GM21619 (cell line): ENCODE data around the gene RPL21.

ENCODE experiments used
- ATAC-seq: cut with Tn5 transposase; IDR thresholded peaks from one replicate; pipeline ENCODE4 v1.9.1; 2021; ENCODE audit not compliant: unreplicated experiment

Gene RPL21

DNA sequence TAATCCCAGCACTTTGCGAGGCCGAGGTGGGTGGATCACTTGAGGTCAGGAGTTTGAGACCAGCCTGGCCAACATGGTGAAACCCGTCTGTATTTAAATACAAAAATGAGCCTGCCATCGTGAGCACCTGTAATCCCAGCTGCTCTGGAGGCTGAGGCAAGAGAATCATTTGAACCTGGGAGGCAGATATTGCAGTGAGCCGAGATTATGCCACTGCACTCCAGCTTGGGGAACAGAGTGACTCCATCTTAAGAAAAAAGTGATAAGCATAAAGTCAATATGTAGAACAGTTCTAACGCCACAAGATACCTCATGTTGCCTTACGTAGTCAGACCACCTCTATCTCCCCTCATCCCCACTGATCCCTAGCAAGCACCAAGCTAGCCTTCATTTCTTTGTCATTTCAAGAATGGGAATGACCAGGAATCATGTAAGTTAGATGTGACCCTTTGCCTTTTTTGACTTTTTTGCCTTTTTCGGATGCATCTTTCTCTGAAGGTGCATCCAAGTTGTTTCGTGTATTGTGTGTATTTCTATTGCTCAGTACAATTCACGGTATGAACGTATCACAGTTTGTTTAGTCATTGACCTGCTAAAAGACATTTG, 6.4 kb downstream of the RPL21 start:
- ATAC-seq = no peak

GRCh38 chr13:27258637-27259386, 7.5 kb downstream of the RPL21 start:
- no peak for ATAC-seq

DNA sequence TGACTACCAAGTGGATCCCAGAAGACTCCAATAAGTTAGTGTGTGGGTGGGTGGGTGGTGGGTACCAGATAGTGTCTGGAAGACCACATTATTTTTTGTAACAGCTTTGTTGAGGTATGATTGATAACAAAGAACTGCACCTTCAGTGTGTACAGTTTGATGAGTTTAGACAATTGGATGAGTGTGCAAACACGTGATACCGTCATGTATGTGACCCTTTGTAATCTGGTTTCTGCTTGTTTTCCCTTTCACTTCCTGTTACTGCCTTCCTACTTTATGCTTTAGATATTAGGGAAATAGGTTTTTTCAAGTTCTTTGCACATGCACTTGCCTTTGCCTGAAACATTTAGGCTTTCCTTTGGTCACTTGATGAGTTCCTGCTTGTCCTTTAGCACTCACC, 8.5 kb downstream of the RPL21 start:
- no peak for ATAC-seq

GRCh38 chr13:27261396-27261795, 10.0 kb downstream of the RPL21 start:
- ATAC-seq = no peak

DNA sequence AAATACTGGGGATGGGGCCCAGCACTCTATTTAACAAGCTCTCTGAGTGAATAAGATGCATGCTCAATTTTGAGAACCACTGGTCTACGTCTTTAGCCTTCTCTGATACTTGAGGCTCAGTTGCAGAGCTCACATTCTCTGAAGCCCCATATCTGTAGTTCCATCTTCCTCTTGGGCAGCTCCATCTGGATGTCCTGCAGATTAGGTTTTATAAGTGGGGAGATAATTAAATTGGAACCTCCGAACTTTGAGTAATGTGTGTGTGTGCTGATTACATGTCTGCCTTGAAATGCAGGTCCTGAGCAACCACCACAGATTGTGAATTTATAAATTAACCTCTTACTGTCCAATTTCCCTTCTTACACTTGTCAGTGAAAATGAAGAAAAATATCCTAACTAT, 12.1 kb downstream of the RPL21 start:
- ATAC-seq = no peak

DNA sequence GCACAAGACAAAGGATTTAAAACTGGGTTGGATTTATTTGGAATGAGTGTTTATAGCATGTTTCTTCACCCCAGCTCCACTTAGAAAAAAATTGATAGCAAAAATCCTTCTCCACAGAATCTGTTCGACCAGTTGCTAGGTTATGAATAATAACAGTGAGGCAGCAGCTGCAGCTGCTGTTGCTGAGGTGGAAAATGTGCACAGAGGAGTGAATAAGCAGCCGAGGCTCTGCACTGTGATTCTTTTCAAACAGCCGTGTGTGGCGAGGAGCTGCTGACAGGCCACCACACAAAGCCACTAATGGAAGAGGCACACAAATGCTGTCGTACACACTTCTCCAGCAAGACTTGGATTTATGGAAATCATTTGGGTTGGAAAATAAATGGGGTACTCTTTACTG, 12.8 kb downstream of the RPL21 start:
- ATAC-seq = no peak

GRCh38 chr13:27264648-27265047, 13.3 kb downstream of the RPL21 start:
- ATAC-seq = no peak

DNA sequence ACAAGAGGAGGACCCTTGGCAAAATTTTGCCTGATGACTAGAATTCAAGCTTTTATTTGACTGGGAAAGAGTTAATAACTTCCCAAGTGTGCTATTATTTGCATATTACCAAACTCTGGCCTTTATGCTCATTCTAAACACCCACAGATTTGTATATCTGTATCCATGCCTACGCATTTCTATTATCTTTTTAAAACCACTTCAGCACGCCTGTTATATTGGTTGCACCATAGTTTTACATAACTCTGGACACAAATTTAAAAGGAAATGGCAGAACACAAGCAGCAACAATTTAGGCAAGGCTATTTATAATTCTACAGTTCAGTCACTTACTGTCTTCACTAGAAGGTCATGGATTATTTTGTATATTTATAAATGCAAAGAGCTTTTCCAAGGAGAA, 15.6 kb downstream of the RPL21 start:
- no peak for ATAC-seq

DNA sequence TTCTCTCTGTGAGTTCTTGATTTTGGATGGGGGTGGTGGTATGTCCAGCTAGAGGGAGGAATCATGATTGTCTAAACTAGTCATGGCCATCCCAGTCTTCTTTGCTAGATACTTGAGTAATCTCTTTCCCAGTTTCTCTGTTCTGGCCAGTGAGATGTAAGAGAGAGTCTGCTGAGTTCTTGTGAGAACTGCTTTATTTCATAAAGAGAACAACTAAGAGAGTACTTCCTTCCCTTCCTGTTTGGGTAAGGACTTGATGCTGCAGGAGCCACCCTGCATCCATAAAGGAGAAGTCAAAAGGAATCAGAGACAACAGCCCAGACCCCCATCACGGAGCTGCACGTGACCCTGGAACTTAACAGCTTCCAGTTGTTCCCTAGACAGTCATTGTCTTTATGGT, 16.2 kb downstream of the RPL21 start:
- no peak for ATAC-seq

GRCh38 chr13:27269114-27269665, 17.8 kb downstream of the RPL21 start:
- ATAC-seq = no peak

DNA sequence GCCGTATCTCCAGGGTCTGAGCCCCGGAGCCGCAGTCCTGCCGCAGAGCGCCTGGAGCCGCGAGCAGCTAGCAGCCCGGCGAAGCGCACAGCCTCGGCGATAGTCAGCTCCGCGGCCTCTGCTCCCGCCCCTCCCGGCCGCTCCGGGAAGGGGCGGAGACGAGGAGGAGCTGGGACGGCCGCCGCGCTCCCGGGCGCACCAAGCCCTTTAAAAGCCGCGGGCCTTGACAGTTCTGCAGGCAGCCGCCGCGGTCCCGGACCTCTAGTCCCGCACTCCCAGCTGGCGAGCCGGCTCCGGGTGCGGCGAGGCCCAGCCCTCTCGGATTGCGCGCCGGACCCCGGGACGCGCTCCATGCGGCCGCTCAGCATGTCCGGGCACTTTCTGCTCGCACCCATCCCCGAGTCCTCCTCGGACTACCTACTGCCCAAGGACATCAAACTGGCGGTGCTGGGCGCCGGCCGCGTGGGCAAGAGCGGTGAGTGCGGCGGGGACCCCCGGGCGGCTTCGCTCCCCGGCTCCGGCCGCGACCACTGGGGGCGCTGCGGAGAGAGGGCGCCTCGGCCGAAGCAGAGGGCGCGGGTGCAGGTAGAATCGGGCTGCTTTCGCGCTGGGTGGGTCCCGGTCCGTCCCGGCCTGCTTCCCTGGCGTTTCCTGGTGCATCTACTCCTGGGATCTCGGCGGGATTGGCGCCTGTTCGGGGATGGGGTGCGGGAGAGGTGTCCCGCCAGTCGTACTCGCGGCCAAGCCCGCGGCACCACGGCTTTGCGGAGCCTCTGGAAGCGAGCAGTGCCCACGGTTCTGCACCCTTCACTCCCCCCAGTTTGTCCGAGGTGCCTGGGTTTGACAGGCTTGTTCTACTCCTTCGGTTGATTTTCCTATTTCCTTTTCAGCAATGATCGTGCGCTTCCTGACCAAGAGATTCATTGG, 19.5 kb downstream of the RPL21 start, which contains the start of gene RASL11A:
Gene RASL11A (plus strand): TSS at position 237 of the 927 bp plus-strand sequence. CDS start 115 bp downstream, at position 352.
- ATAC-seq = peak; percentile 87

GRCh38 chr13:27271570-27272096, 20.3 kb downstream of the RPL21 start:
- no peak for ATAC-seq

GRCh38 chr13:27273658-27274425, 22.5 kb downstream of the RPL21 start:
- no peak for ATAC-seq

GRCh38 chr13:27274631-27275030, 23.3 kb downstream of the RPL21 start:
- ATAC-seq = no peak

DNA sequence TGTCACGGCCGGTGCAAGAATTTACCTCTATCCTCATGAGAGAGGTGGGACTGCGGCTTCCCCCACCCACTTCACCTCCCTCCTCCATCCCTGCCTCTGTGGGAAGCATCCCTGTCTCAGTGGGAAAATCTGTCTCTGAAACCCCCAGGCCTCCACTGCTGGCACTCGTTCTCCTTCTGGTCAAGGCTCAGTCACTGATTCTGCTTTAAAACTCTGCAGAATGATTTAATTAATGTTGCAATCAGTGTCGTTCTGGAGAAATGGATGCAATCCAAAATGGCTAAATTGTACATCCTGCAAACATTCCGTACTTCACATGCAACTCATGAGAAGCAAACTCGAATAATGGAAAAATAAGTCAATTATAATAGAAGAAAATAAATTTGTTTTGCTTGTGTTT, 24.8 kb downstream of the RPL21 start:
- no peak for ATAC-seq

DNA sequence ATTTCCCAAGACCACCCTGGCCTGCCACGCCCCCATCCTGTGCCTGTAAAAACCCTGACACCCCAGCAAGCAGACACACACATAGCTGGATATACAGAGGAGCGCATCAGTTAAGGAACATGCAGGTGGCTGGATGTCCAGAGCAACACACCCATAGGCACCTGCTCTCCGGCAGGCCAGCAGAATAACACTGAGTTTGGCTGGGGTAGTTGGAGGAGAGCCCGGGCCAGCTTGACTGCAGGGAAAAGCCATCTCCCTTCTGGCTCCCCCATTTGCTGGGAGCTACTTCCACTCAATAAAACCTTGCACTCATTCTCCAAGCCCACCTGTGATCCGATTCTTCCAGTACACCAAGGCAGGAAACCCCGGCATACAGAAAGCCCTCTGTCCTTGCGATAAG, 28.1 kb downstream of the RPL21 start:
- ATAC-seq = no peak

GRCh38 chr13:27280009-27280656, 28.8 kb downstream of the RPL21 start:
- ATAC-seq = no peak

- ATAC-seq = no peak
Measured at GRCh38 chr13:27280841-27281240, 29.5 kb downstream of the RPL21 start.

DNA sequence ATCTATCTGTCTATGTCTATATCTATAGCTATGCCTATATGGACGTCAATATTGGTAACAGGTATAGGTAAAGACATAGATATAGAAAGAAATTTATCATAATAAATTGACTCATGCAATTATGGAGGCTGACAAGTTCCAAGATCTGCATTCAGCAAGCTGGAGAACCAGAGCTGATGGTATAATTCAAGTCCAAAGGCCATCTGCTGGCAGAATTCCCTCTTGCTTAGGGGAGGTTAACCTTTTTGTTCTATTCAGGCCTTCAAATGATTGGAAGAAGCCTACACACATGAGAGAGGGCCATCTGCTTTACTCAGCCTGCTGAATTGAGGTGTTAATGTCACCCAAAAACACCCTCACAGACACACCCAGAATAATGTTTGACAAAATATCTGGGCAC, 30.1 kb downstream of the RPL21 start:
- ATAC-seq = no peak
